CD4-positive, alpha-beta T cell treated with Interleukin-17A for 1 hour (primary cell): Measurements from ENCODE around the gene SP140.
"Not testable (repeated sequence)": the region's sequence is repeated elsewhere in the genome, so short reads cannot be mapped to it uniquely, and the experiment has no call there.

Experiments
- DNase-seq: peaks from one replicate; pipeline ENCODE4 v3.0.0-alpha.2; 2020

The SP140 gene

GRCh38 chr2:230226051-230226551 is 565 bp downstream of the SP140 start:
- peak; percentile 47 for DNase-seq

GRCh38 chr2:230227216-230227615 is 1.7 kb downstream of the SP140 start:
- DNase-seq, result peak; percentile 40

- DNase-seq, result no peak
Measured at GRCh38 chr2:230230087-230230486, 4.6 kb downstream of the SP140 start.

GRCh38 chr2:230230496-230231200 is 5.1 kb downstream of the SP140 start:
- DNase-seq, result no peak

GRCh38 chr2:230231251-230231650 is 5.7 kb downstream of the SP140 start:
- no peak for DNase-seq

- no peak for DNase-seq
Measured at GRCh38 chr2:230234122-230234722, 8.7 kb downstream of the SP140 start.

GRCh38 chr2:230234845-230235244 is 9.3 kb downstream of the SP140 start:
- DNase-seq, result no peak

- DNase-seq, result no peak
Measured at GRCh38 chr2:230244211-230244610, 18.7 kb downstream of the SP140 start.

GRCh38 chr2:230246206-230246605 is 20.7 kb downstream of the SP140 start:
- DNase-seq, result no peak

GRCh38 chr2:230250231-230250630 is 24.7 kb downstream of the SP140 start:
- no peak for DNase-seq

- DNase-seq, result peak; percentile 64
Measured at GRCh38 chr2:230254152-230254881, 28.8 kb downstream of the SP140 start.

GRCh38 chr2:230256733-230257332 is 31.3 kb downstream of the SP140 start:
- DNase-seq, result no peak

GRCh38 chr2:230258483-230258882 is 32.9 kb downstream of the SP140 start:
- no peak for DNase-seq

GRCh38 chr2:230262246-230262645 is 36.7 kb downstream of the SP140 start:
- peak; percentile 47 for DNase-seq

GRCh38 chr2:230264945-230265344 is 39.4 kb downstream of the SP140 start:
- not testable (repeated sequence) for DNase-seq

- DNase-seq, result no peak
Measured at GRCh38 chr2:230266638-230267037, 41.1 kb downstream of the SP140 start.

- DNase-seq, result no peak
Measured at GRCh38 chr2:230267059-230267458, 41.5 kb downstream of the SP140 start.

GRCh38 chr2:230267556-230267955 is 42.0 kb downstream of the SP140 start:
- no peak for DNase-seq

GRCh38 chr2:230268606-230269243 is 43.2 kb downstream of the SP140 start:
- DNase-seq, result no peak

- no peak for DNase-seq
Measured at GRCh38 chr2:230269715-230270114, 44.2 kb downstream of the SP140 start.

- no peak for DNase-seq
Measured at GRCh38 chr2:230282936-230283335, 57.4 kb downstream of the SP140 start.

- no peak for DNase-seq
Measured at GRCh38 chr2:230286048-230286447, 60.5 kb downstream of the SP140 start.

- peak; percentile 16 for DNase-seq
Measured at GRCh38 chr2:230289311-230289710, 63.8 kb downstream of the SP140 start.
